CD4-positive, alpha-beta T cell (primary cell): ENCODE measurements around the gene BCAR3. TPM values are rescaled to one million over a fixed set of nuclear protein-coding genes. Genes with fewer than 3 reads are reported as not detected.

Source experiments
- ATAC-seq: fragments of 200-7000 bp; cut with Tn5 transposase; one replicate; pipeline ENCODE4 v1.10.0; 2022; ENCODE audit warnings: mild to moderate bottlenecking; ENCODE audit not compliant: poor library complexity
- CTCF ChIA-PET: fragments of 350-600 bp; sonication (Branson Sonifier 250); formaldehyde crosslinking; loops from one replicate; lab custom pipeline; 2021; ENCODE audit warnings: antibody characterized with exemption, inconsistent platforms; lab: Charles Lee
- POLR2A ChIA-PET: fragments of 350-600 bp; sonication (Branson Sonifier 250); formaldehyde crosslinking; loops from one replicate; lab custom pipeline; 2021; ENCODE audit warnings: antibody characterized with exemption, inconsistent platforms; lab: Charles Lee
- DNase-seq, 14 experiments: peaks; one replicate each; pipeline ENCODE4 v3.0.0-alpha.2; 2013 to 2020; ENCODE audit warnings: mixed read lengths in 2 of 14
- H3K27ac ChIP-seq, 2 donors: one replicate each; pipeline versions ENCODE4 v1.5.1 to v1.7.0; 2013; ENCODE audit warnings: low read length in 2 of 2, low read depth in 1 of 2, mild to moderate bottlenecking in 1 of 2
- H3K27me3 ChIP-seq, 2 experiments: 1 replicate in 1 of 2; 2 replicates in 1 of 2; pipeline versions ENCODE4 v1.6.1 to v1.7.0; 2013; ENCODE audit warnings: low read length in 2 of 2, control low read depth in 1 of 2, mild to moderate bottlenecking in 1 of 2, moderate library complexity in 1 of 2; ENCODE audit not compliant: insufficient read depth in 2 of 2, control insufficient read depth in 1 of 2
- H3K36me3 ChIP-seq: one replicate; pipeline ENCODE4 v1.6.1; 2013; ENCODE audit warnings: low read length, control low read depth; ENCODE audit not compliant: insufficient read depth
- H3K4me1 ChIP-seq: one replicate; pipeline ENCODE4 v1.6.1; 2013; ENCODE audit warnings: low read length, control low read depth; ENCODE audit not compliant: insufficient read depth
- H3K4me3 ChIP-seq: one replicate; pipeline ENCODE4 v1.5.1; 2013; ENCODE audit warnings: mild to moderate bottlenecking, low read length, moderate library complexity
- H3K9me3 ChIP-seq, 2 experiments: 1 replicate in 1 of 2; 2 replicates in 1 of 2; pipeline versions ENCODE4 v1.6.1 to v1.7.0; 2013; ENCODE audit warnings: low read length in 2 of 2, mild to moderate bottlenecking in 2 of 2, control low read depth in 1 of 2, moderate library complexity in 1 of 2; ENCODE audit not compliant: control insufficient read depth in 1 of 2, insufficient read depth in 1 of 2
- H3K27ac Mint-ChIP-seq: one replicate; pipeline ENCODE4 v1.8.0; 2020; ENCODE audit warnings: mixed read lengths
- H3K27me3 Mint-ChIP-seq: one replicate; pipeline ENCODE4 v1.8.0; 2021; ENCODE audit warnings: mixed read lengths
- H3K36me3 Mint-ChIP-seq: one replicate; pipeline ENCODE4 v1.8.0; 2021; ENCODE audit warnings: low read depth, mixed read lengths
- H3K4me1 Mint-ChIP-seq: one replicate; pipeline ENCODE4 v1.8.0; 2021; ENCODE audit warnings: low read depth, mixed read lengths
- H3K4me3 Mint-ChIP-seq: one replicate; pipeline ENCODE4 v1.8.0; 2020; ENCODE audit warnings: mild to moderate bottlenecking, mixed read lengths
- H3K9me3 Mint-ChIP-seq: one replicate; pipeline ENCODE4 v1.8.0; 2020; ENCODE audit warnings: mixed read lengths
- intact Hi-C, 2 experiments: fragments of 100-400 bp; cut with DNase I in 1 of 2; cut with micrococcal nuclease in 1 of 2; formaldehyde crosslinking; loops; one replicate each; pipeline versions ENCODE4 v1.15.1 to v1.9.0; 2023 to 2025; cut with DNase I, micrococcal nuclease
- total RNA-seq, 174 experiments: library from RNA in 2 of 174; stranded (reverse) in 2 of 174; gene quantifications; one replicate each; pipeline ENCODE4 v1.2.3 and lab custom pipeline; 2021 to 2026
- TF ChIP-seq, protein P1 (sequence below): fragments of 200-600 bp; IDR thresholded peaks from one replicate; pipeline ENCODE4 v1.8.0; 2022; ENCODE audit warnings: antibody characterized with exemption, mild to moderate bottlenecking

The BCAR3 gene
- total RNA-seq, 2 experiments from 2014 or later = 0.47 to 0.92 TPM

DNA sequence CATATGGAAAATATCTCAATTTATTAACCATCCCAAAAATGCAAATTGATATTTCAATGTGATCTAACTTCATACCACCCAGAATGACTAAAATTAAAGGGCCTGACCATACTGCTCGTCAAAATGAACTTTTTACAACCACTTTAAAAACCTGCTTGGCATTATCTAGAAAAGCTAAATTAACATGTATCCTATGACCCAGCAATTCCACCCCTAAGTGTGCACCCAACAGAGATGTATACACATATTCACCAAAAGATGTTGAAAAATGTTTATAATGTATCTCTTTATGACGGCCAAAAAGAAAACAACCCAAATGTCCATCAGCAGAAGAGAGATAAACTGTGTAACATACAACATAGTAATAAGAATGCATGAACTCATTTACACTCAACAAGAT lies 1.6 kb upstream of the BCAR3 start:
- ChIA-PET CTCF (no interaction called here), POLR2A (no interaction called here)
- Histone ChIP-seq H3K4me3 (no peak overlapping the region), H3K4me1 (peaks cover 15% of the 10 kb centered on the region), H3K9me3 (peaks cover 0 to 4% of the 10 kb centered on the region in 2 experiments), H3K27me3 (peaks cover 10 to 26% of the 10 kb centered on the region in 2 experiments), H3K36me3 (no peaks in the 10 kb centered on the region), H3K27ac (no peak overlapping the region)
- intact Hi-C loops = no loop called here
- Mint-ChIP-seq H3K27me3 (peaks cover 58% of the 10 kb centered on the region), H3K4me1 (peaks cover 9% of the 10 kb centered on the region), H3K27ac (no peak overlapping the region), H3K4me3 (no peak overlapping the region), H3K36me3 (no peaks in the 10 kb centered on the region), H3K9me3 (no peaks in the 10 kb centered on the region)
- no peak for DNase-seq
- no peak for ATAC-seq
- TF ChIP-seq, protein P1, sequence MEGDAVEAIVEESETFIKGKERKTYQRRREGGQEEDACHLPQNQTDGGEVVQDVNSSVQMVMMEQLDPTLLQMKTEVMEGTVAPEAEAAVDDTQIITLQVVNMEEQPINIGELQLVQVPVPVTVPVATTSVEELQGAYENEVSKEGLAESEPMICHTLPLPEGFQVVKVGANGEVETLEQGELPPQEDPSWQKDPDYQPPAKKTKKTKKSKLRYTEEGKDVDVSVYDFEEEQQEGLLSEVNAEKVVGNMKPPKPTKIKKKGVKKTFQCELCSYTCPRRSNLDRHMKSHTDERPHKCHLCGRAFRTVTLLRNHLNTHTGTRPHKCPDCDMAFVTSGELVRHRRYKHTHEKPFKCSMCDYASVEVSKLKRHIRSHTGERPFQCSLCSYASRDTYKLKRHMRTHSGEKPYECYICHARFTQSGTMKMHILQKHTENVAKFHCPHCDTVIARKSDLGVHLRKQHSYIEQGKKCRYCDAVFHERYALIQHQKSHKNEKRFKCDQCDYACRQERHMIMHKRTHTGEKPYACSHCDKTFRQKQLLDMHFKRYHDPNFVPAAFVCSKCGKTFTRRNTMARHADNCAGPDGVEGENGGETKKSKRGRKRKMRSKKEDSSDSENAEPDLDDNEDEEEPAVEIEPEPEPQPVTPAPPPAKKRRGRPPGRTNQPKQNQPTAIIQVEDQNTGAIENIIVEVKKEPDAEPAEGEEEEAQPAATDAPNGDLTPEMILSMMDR = no peak

DNA sequence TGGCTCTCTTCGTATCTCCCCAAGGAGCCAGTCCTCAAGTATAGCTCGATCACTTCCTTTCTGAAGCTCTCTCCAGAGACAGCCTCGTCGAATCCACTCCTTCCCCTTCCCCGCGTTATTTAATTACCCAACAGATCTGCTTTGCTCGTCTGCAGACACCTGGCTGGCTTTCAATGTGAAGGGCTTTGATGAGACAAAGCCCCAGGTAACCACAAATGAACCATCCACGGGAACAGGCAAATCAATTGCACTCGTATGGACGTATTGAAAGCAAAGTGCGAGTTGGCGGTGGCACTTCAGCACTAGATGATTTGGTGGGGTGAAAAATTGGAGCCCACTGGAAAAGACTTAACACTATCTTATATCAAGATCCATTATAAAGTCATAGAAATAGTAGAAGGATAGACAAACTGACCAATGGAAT lies 364 bp upstream of the BCAR3 start:
- POLR2A ChIA-PET = no interaction called here
- ATAC-seq (no peak), DNase-seq (peak in 1 of 14 experiments; percentile 4)
- Mint-ChIP-seq H3K27me3 (peaks cover 61% of the 10 kb centered on the region), H3K9me3 (no peaks in the 10 kb centered on the region), H3K36me3 (no peaks in the 10 kb centered on the region), H3K4me1 (peaks cover 9% of the 10 kb centered on the region), H3K4me3 (peak overlapping the region; percentile 35), H3K27ac (no peak overlapping the region)
- H3K9me3 ChIP-seq = peaks cover 0 to 4% of the 10 kb centered on the region in 2 experiments
- H3K4me3 ChIP-seq = peak overlapping the region; percentile 29
- TF ChIP-seq, protein P1 = no peak
- CTCF ChIA-PET = no interaction called here
- intact Hi-C loops = no loop called here
- no peak overlapping the region for H3K27ac ChIP-seq
- H3K27me3 ChIP-seq = peaks cover 10 to 26% of the 10 kb centered on the region in 2 experiments
- peaks cover 15% of the 10 kb centered on the region for H3K4me1 ChIP-seq
- H3K36me3 ChIP-seq = no peaks in the 10 kb centered on the region

DNA sequence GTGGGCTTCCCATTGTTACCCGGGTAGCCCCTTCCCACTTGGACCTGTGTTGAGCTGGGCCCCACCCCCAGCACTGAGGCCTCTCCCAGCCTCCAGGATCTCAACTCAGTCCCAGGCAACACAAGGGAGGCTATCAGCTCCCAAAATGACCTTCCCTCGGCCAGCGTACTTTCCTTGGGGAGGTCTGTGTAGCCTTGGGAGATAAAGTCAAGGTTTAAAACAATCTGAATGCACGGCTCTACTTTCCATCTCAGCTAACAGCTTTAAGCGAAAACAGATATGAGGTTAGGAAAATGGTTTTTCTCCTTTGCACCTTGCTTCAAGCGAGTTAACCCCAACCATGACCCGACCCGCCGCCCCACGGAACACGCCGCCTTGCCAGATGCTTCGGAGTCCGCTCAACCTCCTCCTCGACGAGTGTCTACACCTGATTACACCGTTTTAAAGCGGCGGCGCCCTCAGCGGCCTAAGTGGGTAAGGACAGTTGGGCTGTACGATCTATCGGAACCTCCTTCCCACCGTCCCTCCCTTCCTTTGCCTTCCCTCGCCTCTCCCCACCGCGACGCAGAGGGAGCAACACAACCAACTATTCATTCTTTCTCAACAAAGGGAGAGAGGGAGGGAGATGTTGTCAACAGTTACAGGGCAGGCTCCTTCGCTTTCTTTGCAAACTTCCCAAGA lies 1.1 kb downstream of the BCAR3 start:
- peak; percentile 64 for ATAC-seq
- Mint-ChIP-seq H3K36me3 (no peaks in the 10 kb centered on the region), H3K27me3 (peaks cover 65% of the 10 kb centered on the region), H3K4me3 (peak overlapping the region; percentile 79), H3K27ac (no peak overlapping the region), H3K4me1 (peaks cover 9% of the 10 kb centered on the region), H3K9me3 (no peaks in the 10 kb centered on the region)
- Histone ChIP-seq H3K27me3 (peaks cover 10 to 26% of the 10 kb centered on the region in 2 experiments), H3K9me3 (peaks cover 0 to 4% of the 10 kb centered on the region in 2 experiments), H3K4me3 (peak overlapping the region; percentile 35), H3K4me1 (peaks cover 15% of the 10 kb centered on the region), H3K27ac (no peak overlapping the region), H3K36me3 (no peaks in the 10 kb centered on the region)
- ChIA-PET CTCF (no interaction called here), POLR2A (no interaction called here)
- DNase-seq = peak in 9 of 14 experiments; percentile 4 to 44 (median 15)
- intact Hi-C loops = no loop called here
- TF ChIP-seq, protein P1 = no peak
